ENCODE measurements around the gene ITK.

- no peak for TF ChIP-seq CTCF (conservative IDR thresholded peaks at IDR 0.05; ENCODE audit: low read length)
- no peak for TF ChIP-seq EZH2phosphoT487 (IDR thresholded peaks at IDR 0.05; ENCODE audit: borderline replicate concordance)
These were observed 88.6 kb downstream of the ITK start for GRCh38 chr5:157269165-157269671.

Measured in Loucy (cell line).